SKM-1 treated with dmso at 0.1 percent for 144 hours (cell line): Measurements from ENCODE around the gene CHODL.

Experiments
- DNase-seq: peaks from one replicate; lab custom pipeline; 2025; ENCODE audit not compliant: unreplicated experiment; lab: John Stamatoyannopoulos, UW

CHODL gene

GRCh38 chr21:18285379-18285778 lies 40.7 kb downstream of the CHODL start:
- no peak for DNase-seq

- DNase-seq: no peak
These were observed 45.2 kb downstream of the CHODL start for GRCh38 chr21:18289876-18290275.

GRCh38 chr21:18294100-18294499 lies 49.5 kb downstream of the CHODL start:
- DNase-seq: no peak

GRCh38 chr21:18298228-18298627 lies 53.6 kb downstream of the CHODL start:
- DNase-seq: no peak
